DOHH2 (cell line): ENCODE measurements around the gene KRT84.
A peak's percentile ranks its signal among the peaks of the same experiment; 100 is the strongest.

Experiments used
- CTCF ChIP-seq: fragments of 200-600 bp; sonication (generic); IDR thresholded peaks from one replicate; pipeline ENCODE4 v1.5.1; 2014; ENCODE audit warnings: antibody characterized with exemption, mild to moderate bottlenecking, low read depth, low read length; ENCODE audit not compliant: poor library complexity, severe bottlenecking
- EZH2phosphoT487 ChIP-seq: fragments of 200-600 bp; sonication (generic); IDR thresholded peaks from 2 replicates; pipeline ENCODE4 v1.6.1; 2017; ENCODE audit warnings: borderline replicate concordance, mild to moderate bottlenecking, antibody characterized with exemption, low read length, moderate library complexity, mixed read lengths

GRCh38 chr12:52395761-52396434 is 10.4 kb upstream of the KRT84 start:
- TF ChIP-seq CTCF (peak; percentile 66), EZH2phosphoT487 (no peak)
